LNCAP (cell line): ENCODE measurements around the gene GNS.

Experiments used
- CTCF ChIP-seq: fragments of 450-650 bp; IDR thresholded peaks from 2 replicates; pipeline ENCODE4 v1.5.1; 2017; ENCODE audit warnings: mild to moderate bottlenecking

Gene GNS

GRCh38 chr12:64716839-64717455, 42.3 kb downstream of the GNS start:
- no peak for TF ChIP-seq CTCF

GRCh38 chr12:64716371-64716770, 42.8 kb downstream of the GNS start:
- TF ChIP-seq CTCF, result no peak

GRCh38 chr12:64714551-64714968, 44.6 kb downstream of the GNS start:
- TF ChIP-seq CTCF, result no peak

GRCh38 chr12:64713376-64713775, 45.8 kb downstream of the GNS start:
- TF ChIP-seq CTCF, result no peak

- no peak for TF ChIP-seq CTCF
These were observed 49.8 kb downstream of the GNS start for GRCh38 chr12:64709429-64709828.

- TF ChIP-seq CTCF, result no peak
These were observed 51.3 kb downstream of the GNS start for GRCh38 chr12:64707926-64708325.

GRCh38 chr12:64707362-64707761, 51.8 kb downstream of the GNS start:
- TF ChIP-seq CTCF, result no peak

- no peak for TF ChIP-seq CTCF
These were observed 52.3 kb downstream of the GNS start for GRCh38 chr12:64706857-64707256.
